Peyer's patch (tissue), 4 donors: ENCODE results near the gene ENDOU.

Experiments used
- POLR2A ChIP-seq, 2 donors: fragments of 450-650 bp; IDR thresholded peaks; one replicate each; pipeline ENCODE4 v1.5.1; 2017; ENCODE audit warnings: antibody characterized with exemption in 2 of 2, mild to moderate bottlenecking in 2 of 2, moderate library complexity in 2 of 2
- TF ChIP-seq, protein P1 (sequence below), 6 experiments: fragments of 450-650 bp in 4 of 6; fragments of 200-600 bp in 2 of 6; sonication (generic) in 1 of 6; IDR thresholded peaks; one replicate each; pipeline ENCODE4 v1.5.1; 2017 to 2019; ENCODE audit warnings: antibody characterized with exemption in 6 of 6, mild to moderate bottlenecking in 3 of 6, moderate library complexity in 1 of 6

DNA sequence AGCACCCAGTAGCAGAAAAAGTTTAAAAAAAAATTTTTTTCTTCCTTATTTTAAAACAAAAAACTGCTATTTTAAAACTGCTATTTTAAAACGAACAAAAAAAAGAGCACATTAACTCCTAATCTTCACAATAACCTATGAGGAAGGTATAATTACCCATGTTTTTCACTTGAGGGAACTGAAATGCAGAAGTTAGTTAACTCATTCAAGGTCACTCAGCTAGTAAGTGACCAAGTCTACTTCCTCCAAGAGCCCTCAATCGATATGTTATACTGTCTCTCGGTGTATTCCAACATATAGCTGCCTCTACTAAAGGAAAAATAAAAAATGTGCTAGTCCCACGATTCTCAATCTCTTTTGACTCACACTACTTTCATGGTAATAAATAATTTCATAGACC is 27.2 kb downstream of the ENDOU start:
- TF ChIP-seq, protein P1, sequence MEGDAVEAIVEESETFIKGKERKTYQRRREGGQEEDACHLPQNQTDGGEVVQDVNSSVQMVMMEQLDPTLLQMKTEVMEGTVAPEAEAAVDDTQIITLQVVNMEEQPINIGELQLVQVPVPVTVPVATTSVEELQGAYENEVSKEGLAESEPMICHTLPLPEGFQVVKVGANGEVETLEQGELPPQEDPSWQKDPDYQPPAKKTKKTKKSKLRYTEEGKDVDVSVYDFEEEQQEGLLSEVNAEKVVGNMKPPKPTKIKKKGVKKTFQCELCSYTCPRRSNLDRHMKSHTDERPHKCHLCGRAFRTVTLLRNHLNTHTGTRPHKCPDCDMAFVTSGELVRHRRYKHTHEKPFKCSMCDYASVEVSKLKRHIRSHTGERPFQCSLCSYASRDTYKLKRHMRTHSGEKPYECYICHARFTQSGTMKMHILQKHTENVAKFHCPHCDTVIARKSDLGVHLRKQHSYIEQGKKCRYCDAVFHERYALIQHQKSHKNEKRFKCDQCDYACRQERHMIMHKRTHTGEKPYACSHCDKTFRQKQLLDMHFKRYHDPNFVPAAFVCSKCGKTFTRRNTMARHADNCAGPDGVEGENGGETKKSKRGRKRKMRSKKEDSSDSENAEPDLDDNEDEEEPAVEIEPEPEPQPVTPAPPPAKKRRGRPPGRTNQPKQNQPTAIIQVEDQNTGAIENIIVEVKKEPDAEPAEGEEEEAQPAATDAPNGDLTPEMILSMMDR (IDR thresholded peaks at IDR 0.05), result no peak
- TF ChIP-seq POLR2A (IDR thresholded peaks at IDR 0.05), result no peak
